Non-pigmented ciliary epithelial cell (primary cell): ENCODE data around the gene SIAH3.
A peak's percentile ranks its signal among the peaks of the same experiment; 100 is the strongest.
"Not testable (repeated sequence)": the region's sequence is repeated elsewhere in the genome, so short reads cannot be mapped to it uniquely, and the experiment has no call there.

Experiments
- DNase-seq: peaks from one replicate; pipeline ENCODE4 v3.0.0-alpha.2; 2010; ENCODE audit warnings: low read depth

The SIAH3 gene, protein sequence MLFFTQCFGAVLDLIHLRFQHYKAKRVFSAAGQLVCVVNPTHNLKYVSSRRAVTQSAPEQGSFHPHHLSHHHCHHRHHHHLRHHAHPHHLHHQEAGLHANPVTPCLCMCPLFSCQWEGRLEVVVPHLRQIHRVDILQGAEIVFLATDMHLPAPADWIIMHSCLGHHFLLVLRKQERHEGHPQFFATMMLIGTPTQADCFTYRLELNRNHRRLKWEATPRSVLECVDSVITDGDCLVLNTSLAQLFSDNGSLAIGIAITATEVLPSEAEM

DNA sequence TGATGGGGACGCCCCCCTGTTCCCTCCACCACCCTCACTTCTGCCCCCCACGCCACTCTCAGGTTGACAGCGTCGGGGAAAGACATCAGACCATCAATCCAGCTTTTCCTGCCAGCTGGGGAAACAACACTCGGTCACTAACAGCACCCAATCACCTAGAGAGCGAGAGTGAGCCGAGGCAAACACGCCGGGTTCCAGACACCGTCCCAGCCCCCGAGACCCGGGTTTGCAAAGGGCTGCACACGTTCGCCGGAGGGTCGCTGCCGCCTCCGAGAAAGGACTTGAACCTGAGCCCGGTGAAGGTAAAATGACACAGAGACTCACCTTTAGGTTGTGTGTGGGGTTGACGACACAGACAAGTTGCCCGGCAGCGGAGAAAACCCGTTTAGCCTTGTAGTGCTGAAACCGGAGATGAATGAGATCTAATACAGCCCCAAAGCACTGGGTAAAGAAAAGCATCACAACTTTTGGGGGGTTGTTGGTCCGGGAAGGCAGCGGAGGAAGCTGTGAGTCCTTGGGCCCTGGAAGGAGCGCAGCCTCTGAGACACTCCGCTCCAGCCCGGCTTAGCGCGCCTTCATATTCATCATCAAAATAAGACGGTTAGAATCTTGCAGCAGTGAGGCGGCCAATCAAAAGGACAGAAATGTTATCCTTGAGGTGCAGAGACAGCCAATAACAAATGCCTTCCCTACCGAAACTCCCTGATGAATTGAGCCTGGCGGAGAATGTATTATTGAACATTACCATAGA, at the start of gene SIAH3:
Gene SIAH3, minus strand, starts transcription at position 583 of the 751 bp plus-strand sequence. Its CDS starts 124 bp downstream, at position 459.
- peak; percentile 13 for DNase-seq

DNA sequence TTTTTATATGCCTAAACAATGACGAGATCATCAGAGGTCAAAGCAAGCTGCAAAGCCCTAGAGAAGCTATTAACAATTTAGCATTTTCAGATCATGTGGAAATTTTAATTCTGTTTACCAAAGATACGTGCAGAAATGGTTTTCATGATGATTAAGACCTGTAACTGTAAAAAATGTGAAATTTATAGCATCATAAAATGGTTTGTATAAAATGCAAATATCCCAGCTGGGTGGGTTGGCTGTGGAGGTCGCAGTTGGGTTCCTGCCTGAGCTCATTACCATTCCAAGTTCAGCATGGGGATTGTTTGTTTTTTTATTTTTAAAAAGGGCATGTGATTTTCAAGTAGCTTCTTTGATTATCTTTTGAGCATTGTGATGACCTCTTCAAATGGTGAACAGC, 47.9 kb upstream of the SIAH3 start:
- no peak for DNase-seq

DNA sequence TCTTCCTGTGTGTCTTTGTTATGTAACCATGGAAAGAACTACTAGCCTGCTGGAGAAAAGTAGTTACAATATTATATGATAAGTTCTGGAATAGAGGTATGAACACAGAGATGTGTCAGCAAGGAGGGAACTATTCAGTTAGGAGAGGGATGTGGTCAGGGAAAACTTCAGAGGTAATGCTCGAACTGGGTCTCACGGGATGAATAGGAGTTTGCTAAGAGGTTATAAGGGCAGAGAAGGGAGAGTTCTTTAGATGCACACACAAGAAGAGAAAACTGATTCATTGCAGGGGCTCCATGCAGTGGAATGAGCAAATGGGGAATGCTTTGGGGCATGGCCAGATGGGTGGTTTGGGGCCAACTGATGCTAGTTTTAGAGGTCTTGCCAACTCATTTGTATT, 46.0 kb upstream of the SIAH3 start:
- no peak for DNase-seq

DNA sequence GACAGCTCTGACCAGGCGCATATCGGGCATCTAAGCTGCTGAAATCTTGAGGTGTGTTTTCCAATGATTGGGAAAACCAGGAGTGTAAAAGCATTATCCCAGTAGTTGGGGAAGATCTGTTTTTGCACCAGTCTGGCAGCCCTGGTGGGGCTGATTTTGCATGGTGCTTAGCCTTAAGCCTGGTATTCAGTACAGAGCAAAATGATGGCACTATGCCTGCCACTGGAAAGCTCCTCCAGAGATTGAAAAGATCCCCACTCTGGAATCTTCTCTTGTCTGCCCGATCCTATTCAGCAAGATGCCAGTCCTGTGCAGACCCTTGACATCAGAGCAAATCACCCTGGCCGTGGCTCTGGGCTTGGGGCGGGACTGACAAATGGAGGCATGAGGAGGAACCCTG, 44.7 kb upstream of the SIAH3 start:
- no peak for DNase-seq

DNA sequence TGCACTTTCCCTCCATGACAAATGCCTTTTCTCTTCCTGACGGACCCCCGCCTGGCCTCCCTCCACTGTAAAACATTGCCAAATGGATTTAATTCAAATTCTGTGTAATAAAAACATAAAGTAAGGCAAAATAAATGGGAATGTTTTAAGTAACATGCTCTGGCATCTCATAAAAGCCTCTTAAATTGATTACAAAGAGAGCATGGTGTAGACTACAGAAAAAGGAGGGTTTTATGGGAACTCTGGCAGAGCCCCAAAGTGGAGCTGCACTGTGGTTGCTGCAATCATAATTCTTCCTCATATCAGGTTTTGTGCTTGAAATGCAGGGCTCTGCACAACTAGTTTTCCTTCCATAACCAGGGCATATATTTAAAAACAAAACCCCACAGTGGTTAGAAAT, 44.3 kb upstream of the SIAH3 start:
- no peak for DNase-seq

DNA sequence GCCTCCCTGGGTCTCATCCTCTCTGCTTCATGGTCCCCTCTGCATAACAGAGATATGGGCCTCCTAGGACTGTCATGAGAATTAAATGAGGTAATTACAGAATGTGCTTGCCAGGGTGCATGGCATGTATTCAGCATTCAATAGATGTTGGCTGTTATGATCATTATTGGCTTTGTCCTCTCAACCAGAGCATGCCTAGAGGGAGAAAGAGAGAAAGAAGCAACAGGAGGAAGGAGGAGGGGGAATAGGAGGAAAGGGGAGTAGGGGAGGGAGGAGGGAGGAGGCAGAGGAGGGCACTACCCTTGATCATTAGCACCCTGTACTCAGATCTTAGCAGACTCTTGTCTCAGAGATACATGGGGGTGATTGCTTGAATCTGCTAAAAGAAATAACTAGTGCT, 41.0 kb upstream of the SIAH3 start:
- no peak for DNase-seq

DNA sequence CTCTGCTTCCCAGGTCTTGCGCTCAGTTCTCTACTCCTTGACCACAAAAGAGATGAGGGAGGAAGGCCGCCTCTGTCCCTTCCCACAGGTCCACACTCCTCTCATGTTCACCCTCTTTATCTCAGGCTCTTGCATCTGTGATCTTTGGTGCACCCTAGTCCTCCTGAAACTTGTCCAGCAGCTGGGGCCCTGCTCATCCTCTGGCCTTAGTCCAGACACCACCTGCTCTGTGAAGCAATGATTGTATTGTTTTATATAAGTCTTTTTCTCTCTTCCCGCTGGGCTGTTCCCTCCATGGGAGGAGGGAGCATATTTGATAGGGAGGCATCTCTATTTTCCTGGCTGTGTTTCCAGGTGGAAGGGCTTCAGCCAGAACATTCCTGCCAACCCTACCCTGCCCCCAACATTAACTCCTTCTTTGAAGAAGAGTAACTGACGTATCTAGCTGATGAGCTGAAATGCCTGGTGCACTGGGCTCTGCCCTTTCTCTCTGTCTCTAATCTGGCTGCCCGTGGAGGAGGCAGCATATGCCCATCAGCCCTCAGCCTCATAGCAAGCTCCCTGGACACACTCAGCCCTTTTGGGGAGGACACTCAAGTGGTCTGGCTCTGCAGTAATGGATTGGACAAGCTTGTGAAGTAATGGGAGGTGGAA, 38.2 kb upstream of the SIAH3 start:
- DNase-seq = no peak

DNA sequence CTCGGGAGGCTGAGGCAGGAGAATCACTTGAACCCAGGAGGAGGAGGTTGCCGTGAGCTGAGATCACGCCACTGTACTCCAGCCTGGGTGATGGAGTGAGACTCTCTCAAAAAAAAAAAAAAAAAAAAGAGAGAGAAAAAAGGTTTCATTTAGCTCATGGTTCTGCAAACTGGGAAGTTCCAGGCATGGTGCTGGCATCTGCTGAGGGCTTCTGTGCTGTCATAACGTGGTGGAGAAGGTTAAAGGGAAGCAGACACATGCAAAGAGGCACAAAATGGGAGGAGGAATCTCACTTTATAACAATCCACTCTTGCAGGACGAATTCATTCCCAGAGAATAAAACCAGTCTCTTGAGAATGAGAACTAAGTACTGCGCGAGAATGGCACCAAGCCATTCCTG, 34.9 kb upstream of the SIAH3 start:
- no peak for DNase-seq

DNA sequence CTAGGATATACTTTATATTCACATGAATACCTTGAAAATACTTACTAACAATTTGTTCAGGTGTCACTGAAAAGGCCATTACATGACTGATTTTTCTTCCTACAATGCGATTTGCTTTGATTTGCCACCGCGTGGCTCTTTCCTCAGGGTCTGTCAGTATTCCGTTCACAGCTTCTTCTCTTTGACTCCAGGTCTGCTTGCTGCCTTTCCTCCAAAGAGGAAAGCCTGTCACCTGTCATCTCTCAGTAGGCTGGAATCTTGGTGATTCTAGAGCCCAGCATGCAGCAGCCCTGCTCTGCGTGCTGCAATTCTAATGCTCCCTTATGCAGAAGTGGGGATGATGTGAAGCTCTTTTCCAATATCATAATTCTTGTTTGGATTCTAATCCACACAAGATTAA, 33.6 kb upstream of the SIAH3 start:
- no peak for DNase-seq

DNA sequence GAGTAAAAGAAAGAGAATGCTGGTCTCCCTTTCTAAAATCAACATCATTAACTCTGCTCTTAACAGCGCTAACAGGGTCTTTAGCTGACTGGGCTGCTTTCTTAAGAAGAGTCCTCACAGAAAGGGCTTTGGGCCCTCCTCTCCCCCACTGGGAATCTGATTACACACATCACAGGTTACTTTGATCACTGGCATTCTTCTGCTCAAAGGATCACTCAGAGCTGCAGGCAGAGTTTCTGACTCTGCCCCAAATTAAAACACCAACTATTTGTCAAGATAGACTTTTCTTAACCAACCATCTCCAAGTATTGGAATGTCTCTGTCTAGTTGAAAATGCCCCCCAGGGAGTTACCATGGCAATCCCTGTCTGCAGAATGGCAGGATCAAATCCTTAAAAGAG, 31.1 kb upstream of the SIAH3 start:
- DNase-seq = no peak

DNA sequence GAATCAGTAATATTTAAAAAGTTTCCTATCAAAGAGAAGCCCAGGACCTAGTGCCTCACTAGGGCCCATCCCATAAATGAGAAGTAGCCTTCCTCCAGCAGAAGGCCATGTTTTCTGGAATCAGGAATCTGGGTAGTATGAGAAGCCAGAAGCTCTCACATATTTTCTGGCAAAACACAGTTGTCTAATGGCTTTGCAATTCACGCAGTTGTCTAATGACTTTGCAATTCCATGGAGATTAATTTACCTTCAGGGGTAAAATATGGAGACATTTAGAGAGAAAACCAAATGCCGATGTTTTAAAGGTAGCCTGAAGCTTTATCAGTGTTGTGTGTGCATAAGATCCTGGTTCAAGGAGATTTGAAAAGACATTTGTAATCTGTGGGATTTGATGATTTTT, 29.8 kb upstream of the SIAH3 start:
- DNase-seq = no peak

DNA sequence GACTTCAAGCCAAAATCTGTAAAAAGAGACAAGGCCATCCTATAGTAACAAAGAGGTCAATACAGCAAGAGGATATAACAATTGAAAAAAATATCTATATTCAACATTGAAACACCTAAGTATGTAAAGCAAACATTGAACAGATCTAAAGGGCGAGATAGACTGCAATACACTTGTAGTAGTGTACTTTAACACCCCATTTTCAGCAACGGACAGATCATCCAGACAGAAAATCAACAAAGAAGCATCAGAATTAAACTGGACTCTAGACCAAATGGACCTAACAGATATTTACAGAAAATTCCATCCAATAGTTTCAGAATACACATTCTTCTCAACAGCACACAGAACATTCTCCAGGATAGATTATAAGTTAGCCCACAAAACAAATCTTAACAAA, 28.7 kb upstream of the SIAH3 start:
- DNase-seq = no peak

DNA sequence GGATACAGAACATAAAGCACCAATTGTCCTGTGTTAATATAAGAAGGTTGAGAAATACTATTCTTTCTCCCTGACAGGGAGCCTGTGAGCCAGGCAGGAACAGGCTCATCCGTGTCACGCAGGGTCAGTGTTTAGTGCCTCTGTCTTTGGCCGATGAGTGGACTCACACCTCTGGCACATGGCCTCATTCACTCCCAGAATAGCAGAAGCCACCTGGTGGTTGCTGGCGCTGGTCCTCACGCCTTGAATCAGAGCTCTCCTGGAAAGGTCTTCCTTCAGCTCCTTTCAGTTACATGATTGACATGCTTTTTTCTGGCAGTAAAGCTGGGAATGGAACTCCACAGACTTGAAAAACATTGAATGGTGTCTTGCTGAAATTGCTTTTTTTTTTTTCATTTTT, 28.1 kb upstream of the SIAH3 start:
- DNase-seq = no peak

DNA sequence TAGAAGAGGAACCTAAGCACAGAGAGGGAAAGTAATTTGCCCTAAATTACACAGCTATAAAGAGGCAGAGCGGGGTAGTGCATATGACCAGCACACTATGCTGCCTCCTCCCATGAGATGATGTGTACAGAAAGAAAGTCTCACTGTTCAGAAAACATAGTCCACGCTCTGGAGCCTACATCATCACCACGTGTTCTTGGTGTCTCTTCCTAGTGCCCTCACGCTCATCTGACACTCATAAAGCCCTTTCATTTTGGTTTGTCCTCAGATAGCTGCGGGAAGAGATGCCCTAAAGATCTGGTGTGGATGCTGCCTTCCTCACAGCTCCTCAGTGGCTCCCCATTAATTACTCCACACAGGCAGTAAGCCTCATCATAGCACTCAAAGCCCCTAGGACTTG, 27.4 kb upstream of the SIAH3 start:
- DNase-seq = no peak

DNA sequence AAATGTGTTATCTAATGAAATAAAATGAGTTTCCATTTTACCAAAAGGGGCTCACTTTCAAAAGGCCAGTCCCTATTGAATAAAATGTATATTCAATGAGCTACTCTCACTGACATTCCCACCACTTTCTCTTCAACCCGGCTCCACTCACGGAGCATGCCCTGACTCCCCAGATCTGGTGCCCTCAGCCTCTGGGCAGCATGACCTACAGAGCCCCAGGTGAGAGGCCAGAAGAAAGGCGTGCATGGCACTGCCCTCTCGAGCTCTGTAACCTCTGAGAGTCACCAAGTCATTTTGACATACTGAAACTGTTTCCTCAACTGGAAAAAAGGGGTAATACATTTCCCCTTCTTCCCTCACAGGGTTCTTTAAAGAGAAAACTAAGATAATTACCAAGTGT, 25.2 kb upstream of the SIAH3 start:
- DNase-seq = no peak

DNA sequence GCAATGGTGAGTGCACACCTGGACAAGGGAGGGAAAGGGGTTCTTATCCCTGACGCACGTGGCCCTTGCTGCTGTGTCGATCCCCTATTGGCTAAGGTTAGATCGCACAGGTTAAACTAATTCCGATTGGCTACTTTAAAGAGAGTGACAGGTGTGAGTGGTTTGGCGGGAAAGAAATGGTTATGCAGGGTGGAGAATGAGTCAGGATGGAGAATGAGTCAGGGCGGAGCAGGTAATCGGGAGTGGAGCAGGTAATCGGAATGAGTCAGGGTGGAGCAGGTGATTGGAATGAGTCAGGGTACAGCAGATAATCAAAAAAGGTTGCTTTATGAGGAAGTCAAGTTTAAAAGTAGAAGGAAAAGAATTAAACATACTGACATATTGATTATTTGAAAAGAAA, 24.4 kb upstream of the SIAH3 start:
- no peak for DNase-seq

DNA sequence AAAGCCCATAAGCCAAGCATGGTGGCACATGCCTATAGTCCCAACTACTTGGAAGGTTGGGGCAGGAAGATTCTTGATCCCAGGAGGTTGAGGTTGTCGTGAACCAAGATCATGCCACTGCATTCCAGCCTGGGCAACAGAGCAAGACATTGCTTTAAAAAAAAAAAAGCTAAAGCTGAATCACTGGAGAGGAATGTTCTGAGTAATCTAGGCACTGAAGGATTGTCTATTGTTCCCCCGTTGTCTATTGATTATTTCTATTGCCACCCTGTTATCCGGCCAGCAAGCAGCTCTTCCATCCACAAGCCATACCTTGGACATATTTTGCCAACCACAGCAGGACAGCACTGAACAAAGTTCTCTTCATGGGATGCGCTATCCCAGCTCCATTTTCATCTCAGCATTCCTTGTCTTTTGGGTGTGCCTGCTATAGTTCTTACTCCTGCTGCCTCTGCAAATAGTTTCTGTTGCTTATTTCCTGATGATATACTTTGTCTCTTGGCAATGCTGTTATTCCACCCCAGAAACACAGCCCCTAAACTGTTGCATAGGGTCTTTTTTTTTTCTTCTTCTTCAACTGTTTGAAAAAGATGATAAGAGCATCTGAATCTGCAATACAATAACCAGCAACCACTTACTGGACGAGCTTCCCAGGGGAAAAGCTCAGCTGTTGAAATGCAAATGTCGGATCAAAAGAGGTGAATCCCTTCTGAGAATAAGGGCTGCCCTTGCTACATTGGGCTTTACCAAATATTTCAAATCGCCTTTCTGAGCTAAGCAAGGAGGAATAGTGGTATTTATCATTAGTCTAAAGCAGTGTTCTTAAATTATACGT, 22.2 kb upstream of the SIAH3 start:
- DNase-seq = peak; percentile 6

DNA sequence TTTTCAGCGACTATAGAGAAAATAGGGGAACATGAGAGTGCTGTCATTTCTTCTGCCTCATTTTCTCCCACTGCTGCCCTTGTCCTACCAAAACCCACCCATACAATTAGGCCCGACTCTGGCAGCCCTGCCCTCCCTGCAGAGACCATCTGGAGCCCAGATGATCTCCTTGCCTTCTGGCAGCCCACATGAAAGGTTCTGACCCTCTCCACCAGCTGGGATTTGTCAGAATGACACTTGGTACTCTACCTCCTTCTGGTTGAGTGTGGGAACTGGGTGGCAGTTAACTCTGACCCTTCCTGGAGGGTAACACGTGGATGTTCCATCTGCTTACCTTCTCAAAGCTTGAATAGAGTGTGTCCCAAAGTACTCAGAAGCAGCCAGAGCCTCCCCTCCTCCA, 21.0 kb upstream of the SIAH3 start:
- DNase-seq = no peak

DNA sequence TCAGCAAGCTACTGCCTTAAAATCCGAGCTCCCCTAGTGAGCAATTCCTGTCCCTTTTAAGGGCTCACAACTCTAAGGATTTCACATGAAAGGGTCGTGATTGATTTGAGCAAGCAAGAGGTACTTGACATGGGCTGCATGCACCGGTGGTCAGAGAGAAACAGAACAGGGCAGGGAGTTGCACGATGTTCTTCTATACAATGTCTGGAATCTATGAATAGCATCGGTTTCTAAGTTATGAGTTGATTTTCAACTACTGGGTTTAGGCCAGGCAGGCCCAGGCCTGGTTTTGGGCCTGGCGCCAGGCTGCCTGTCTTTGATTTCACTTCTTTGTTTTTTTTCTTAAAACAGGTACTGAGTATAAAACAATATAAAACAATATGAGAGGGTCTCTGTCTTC, 19.6 kb upstream of the SIAH3 start:
- not testable (repeated sequence) for DNase-seq

DNA sequence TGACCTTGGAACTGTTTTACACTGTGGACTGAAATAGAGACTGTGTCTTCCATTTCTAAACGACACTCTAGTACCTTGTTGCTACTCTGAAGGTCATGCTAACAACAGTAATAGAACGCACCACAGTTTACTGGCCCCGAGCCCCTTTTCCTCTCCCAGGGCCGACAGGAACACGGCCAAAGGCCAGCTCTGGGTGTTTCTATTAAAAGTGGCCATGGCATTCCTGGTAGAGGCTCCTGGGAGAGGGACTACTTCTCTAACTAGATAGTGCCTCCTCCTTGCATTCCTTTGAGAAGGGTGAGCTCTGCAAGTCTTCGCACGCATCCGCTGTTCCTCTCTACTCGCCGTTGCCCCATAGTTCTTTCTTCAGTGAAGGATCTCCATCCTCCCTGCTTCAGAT, 18.7 kb upstream of the SIAH3 start:
- no peak for DNase-seq

DNA sequence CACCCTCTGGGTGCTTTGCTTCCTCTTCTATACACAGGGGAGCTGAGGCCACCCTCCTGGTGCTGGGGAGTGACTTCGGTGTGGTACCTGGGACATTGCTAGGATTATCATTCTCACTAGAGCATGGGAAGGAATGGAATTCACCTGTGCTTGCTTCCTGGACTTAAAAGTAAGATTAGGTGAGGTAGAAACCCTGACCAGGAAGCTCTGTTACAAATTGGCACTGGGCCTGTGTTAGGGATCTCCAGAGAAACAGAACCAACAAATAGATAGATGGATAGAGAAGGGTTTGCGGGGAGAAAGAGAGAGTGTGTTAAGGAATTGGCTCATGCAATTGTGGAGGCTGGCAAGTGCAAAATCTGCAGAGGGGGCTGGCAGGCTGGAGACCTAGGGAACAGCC, 13.9 kb upstream of the SIAH3 start:
- DNase-seq = no peak
